NCI-H2196 treated with DMSO at 0.1 percent for 48 hours (cell line): Measurements from ENCODE around the gene MXRA8.
"Not testable (repeated sequence)": the region's sequence is repeated elsewhere in the genome, so short reads cannot be mapped to it uniquely, and the experiment has no call there.

Source experiments
- DNase-seq: peaks from one replicate; lab custom pipeline; 2025; ENCODE audit not compliant: unreplicated experiment; lab: John Stamatoyannopoulos, UW

MXRA8 gene

DNA sequence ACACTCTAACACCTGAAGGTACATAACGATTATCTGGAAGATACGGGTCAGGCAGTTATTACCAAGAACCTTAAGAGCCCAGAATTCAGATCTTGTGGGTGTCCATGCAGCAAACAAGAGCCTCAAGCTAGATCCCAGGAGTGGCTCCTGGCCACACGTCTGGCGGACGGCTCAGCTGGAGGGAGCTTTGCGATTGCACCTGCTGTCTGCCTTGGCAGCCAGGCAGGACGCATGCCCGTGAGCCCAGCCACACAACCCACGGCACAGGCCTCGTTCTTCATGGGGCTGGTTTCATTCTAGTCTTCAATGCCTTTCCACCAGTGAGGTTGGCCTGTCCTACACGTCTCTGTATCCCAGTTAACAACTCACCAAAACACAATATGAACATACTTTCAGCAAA, 35.1 kb upstream of the MXRA8 start:
- DNase-seq, result no peak

DNA sequence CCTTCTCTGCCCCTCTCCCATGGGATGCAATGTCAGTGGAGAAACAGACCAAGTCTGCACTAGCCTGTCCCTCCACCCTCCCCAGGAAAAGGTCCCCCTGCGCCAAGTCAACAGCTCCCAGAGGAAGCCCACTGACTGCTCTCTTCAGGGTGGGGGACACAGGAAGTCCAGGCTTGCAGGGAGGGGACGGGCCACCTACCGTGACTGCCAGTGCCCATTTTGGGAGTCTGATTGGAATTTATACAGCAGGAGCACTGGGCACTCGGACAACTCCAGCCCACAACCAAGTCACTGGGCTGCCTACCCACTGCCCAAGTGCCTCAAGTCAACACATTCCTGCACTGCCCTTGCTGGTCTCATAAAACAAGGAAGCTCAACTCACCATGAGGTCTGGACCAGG, 34.7 kb upstream of the MXRA8 start:
- no peak for DNase-seq

DNA sequence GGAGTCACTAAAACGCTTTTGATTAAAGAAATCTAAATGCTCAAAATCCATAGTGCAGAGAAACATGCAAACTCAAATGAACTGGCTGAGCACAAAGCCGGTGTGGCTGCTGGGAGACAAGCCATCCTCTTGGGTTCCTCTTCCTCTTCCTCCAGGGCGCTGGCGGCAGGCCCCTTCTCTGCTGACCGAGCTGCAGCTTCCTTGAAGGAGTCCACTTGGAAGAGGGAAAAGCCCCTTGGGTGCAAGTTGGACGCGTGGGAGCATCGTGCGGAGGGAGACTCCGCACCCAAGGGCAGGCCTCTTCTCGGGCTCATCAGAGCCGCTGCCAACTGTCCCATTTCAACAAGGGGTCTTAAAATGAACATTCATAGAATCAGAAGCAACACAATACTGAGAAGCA, 32.9 kb upstream of the MXRA8 start:
- no peak for DNase-seq

DNA sequence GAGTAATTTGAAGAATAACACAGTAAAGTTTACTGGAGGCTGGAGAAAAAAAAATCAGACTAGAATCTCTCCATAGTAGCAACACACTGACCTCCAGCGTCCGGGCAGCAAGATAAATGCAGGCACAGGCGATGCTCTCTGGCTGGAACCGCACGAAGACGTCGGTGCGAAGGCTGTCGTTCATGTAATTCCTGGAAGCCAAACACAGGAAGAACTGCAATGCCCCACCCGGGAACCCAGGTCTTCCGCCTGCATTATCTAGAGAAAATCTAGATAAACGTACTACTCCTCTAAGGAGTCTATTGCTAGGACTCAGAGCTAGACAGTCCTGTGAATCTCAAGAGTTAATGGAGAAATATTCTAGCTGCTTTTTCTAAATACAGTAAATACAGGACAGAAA, 32.3 kb upstream of the MXRA8 start:
- no peak for DNase-seq

DNA sequence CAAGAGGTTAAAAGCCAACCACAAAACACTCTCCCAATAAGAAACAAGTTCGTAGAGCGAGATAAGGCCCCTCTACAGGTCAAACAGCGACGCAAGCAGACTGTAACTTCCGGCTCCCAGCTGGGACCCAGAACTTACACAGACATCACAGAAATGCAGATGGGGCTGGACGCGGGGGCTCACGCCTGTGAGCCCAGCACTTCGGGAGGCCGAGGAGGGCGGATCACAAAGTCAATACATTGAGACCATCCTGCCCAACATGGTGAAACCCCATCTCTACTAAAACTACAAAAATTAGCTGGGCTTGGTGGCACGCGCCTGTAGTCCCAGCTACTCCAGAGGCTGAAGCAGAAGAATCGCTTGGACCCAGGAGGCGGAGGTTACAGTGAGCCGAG, 29.7 kb upstream of the MXRA8 start:
- no peak for DNase-seq

DNA sequence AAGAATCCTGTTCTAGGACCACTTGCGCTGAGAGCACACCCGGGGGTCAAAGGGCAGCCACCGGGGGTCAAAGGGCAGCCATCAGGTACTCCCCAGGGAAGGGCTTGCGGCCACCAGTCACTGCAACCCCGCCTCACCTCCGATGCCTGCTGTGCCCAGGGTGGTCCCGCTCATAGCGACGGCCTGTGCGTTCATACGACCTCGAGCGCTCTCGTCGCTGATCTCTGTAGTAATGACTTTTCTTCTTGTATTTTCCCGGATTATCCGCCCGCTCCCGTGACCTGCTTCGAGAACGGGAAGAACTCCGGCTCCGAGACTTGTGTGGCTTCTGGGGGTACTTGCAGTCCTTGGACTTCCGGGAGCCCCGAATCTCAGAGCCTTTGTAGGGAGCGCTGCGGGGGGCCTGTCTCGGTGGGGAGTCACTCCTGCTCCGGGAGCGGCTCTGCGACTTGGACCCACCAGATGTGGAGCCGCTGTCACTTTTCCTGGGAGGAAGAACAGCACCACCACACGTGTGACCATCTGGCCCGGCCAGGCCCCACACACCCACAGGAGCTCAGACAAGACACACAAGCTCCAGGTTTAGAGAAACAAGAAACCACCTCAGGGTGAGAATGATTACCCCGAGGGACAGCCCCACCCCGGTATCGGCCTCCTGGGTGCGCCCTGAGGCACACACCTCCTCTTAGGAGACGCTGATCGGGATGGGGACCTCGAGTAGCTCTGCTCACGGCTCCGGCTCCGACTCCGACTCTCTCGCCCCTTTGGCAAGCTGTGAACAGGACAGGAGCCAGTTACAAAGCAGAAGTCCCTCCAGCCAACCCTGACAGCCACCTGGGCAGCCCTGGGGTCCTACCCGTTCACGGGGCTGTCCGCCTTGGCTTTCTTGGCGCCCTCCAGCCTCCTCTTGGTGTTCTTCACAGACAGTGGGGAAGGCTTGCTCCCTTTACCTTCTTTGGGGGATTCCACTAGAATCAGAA, 29.0 kb upstream of the MXRA8 start:
- DNase-seq, result no peak

DNA sequence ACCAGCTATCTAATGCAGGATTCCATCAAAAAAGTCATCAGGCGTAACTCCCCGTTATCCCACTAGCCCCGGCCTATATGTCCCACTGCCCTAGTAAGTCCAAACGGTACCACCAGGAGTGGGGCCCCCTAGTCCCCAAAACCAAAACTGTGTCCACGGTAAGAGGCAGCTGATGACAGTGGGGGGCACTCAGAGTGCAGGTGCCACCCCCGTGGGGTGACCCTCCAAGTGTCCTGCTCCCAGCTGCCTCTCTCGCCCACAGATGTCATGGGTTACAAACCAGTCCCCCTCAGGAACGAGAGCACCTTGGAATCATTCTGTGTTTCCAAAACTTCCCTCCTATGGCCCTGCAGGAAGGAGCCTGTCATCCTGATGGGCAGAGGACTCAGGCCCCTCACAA, 27.6 kb upstream of the MXRA8 start:
- no peak for DNase-seq

DNA sequence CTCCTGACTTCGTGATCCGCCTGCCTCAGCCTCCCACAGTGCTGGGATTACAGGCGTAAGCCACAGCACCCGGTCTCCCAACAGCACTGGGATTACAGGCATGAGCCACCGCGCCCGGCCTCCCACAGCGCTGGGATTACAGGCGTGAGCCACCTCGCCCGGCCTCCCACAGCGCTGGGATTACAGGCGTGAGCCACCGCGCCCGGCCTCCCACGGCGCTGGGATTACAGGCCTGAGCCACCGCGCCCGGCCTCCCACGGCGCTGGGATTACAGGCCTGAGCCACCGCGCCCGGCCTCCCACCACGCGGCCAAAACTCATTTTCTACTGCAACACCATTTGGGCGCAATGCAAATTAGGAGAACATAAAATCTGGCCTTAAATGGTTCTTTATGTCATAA, 27.0 kb upstream of the MXRA8 start:
- not testable (repeated sequence) for DNase-seq

DNA sequence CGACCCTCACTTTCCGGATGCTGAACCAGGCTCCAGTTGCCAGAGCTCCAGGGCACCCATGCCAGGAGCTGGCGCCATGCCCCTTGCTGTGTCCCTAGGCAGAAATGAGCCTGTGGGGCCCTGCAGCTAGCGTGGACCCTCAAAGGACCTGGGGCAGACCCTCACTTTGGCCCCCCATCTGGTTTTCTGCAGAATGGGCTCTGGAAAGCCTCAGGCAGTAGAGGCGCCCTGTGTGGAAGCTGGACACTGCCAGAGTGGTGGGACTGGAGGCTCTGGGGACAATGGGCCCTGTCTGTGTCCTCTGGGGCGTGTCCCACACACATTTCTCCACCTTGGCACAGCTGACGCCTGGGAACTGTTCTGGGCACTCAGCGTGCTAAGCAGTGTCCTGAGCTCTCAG, 22.9 kb upstream of the MXRA8 start:
- no peak for DNase-seq

DNA sequence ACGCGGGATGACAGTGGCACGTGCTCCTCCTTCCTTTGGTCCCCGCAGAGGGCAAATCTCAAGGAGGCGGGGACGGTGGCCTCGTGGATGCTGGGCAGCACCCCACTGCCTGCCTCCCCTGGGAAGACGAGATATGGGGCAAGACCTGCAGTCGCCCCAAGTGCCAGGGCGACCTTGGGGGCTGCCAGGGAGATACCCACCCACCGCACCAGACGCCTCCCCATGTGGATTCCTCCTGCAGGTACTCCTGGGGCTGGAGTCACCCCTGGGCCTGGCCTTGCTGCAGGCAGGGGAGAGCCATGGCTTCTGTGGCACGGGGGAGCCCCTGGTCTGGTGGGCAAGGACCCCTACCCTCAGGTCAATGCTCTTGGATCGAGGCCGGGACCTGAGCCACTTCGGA, 22.5 kb upstream of the MXRA8 start:
- no peak for DNase-seq

DNA sequence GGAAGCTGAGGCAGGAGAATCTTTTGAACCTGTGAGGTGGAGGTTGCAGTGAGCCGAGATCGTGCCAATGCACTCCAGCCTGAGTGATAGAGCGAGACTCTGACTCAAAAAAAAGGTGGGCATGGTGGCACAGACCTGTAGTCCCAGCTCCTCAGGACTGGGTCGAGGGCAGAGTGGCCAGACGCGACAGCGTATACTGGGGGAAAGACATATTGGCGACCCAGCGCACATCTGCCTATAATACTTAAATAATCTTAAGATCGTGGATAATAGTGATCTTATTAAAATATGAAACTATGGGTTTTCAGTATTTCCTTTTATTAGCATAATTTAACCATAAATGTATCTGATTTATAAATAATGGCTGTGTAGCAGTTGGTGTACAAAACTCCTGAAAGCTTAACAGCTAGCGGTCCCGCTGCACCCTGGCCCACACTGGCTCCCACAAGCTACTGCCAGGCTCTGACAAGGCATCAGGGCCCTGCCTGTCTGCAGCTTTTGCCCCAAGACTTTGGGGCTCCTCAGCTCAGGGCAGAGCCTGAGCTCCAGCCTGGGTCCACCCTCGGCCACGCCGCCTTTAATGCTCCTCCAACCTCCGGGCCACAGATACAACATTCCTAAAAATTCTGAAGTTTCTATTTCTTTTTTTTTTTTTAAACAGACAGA, 19.3 kb upstream of the MXRA8 start:
- DNase-seq, result no peak

DNA sequence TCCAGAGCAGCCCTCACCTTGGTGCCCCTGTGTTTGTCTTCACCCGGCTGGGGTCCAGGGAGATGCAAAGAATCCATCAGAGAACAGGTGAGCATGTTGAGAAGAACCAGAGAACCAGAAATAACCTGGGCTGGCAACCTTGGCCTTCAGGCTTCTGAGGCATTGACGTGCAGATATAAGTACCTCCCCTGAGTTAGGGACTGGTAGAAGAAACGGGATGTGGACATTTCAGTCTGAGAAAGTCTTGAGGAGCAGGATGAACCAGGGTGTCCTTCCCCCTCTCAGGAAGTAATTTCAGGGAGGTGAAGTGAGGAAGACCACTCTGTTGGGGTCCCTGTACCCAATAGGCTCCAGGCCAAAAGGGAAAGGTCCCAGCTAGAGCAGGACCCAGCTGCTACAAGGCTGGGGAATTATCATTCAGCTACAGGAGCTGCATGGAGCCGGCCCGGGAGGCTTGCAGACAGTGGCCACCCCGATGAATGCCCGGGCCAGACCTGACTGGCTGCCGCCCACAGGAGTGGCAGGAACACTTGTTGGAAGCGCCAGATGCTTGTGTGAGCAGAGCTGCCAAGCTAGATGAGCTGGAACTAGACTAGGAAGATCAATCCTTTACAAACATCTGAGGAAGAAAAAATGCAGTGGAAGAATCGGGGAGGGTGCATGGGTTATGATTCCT, 18.3 kb upstream of the MXRA8 start:
- no peak for DNase-seq

DNA sequence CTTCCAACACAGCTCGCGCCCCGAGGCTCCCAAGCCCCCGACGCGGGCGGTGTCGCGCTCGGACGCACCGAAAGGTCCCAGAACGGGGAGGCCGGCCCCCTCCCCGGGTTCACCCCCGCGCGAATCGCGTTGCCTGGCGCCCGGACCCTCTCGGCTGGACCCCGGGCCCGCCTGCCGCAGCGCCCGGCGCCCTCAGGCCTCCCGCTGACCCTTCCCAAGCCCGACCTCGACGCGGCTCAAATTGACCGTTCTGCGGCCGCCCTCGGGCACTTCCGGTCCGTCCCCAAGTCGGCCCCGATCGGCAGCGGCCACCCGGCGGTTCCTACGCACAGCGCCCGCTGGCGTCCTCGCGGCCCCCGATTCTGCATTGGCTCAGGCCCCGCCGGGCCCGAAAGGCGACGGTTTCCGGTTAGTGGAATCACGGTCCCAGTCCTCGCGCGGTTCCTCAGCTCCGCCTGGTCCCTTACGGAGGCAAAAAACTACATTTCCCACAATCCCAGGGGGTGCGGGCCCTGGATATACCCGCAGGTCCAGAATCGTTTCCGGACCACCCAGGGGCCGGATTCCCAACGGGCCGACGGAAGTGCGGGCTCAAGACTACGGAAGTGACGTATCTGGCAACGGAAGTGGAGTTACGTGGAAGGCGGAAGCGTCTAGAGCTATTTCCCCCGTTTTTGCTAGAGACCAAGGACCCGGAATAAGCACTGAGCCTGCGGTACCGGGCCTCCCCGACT, 16.7 kb upstream of the MXRA8 start, which contains the start of gene AURKAIP1:
TSS of gene AURKAIP1 (minus strand) at position 279 of the 734 bp plus-strand sequence. CDS start 451 bp downstream, outside the sequence.
- DNase-seq, result peak; percentile 96

DNA sequence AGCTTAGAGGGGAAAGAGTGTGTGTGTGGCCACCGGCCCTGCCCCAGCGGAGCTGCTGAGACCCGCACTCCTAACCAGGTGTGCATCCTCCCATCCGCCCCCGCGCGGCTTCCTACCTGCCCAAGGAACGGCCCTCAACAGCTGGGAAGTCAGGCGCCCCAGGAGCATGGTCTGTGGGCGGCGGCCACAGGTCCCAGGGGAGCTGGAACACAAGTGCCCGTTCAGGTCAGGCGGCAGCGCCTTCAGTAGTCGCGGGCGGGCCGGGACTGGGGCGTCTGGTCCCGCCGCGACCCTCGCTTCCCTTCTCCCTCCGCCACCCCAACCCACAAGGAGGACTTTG, 16.2 kb upstream of the MXRA8 start:
- no peak for DNase-seq

DNA sequence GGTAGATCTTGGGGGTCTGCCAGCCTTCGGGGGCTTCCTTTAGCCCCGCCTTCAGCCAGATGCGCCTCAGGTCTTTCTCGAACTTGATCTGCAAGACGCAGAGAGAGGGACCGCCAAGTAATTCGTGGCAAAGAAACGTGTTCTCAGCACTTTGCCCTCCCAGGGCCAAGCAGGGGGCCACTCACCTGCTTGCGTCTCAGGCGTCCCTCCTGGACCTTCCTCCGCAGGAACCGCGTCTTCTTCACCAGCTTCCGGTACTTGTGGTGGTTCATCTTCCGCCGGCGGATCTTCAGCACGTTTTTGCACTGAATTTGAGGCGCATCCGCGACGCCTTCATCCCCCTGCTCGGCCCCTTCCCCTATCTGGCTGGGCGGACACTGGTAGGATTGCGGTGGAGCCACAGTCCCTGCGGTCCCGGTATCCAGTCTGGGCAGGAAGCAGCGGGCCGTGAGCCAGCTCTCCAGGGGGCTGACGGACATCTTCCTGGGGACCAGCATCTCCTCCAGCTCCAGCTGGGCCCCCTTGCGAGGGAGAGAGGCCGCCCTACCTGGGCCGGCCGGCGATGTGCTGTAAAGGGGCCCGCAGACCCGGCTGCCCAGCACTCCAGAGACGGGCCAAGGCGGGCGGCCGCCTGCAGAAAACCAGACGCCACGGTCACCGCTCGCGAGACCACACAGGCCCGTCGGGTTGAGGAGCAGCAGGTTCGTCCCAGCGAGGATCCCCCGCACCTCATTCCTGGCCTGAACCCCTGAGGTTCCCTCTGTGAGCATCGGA, 15.6 kb upstream of the MXRA8 start:
- no peak for DNase-seq

DNA sequence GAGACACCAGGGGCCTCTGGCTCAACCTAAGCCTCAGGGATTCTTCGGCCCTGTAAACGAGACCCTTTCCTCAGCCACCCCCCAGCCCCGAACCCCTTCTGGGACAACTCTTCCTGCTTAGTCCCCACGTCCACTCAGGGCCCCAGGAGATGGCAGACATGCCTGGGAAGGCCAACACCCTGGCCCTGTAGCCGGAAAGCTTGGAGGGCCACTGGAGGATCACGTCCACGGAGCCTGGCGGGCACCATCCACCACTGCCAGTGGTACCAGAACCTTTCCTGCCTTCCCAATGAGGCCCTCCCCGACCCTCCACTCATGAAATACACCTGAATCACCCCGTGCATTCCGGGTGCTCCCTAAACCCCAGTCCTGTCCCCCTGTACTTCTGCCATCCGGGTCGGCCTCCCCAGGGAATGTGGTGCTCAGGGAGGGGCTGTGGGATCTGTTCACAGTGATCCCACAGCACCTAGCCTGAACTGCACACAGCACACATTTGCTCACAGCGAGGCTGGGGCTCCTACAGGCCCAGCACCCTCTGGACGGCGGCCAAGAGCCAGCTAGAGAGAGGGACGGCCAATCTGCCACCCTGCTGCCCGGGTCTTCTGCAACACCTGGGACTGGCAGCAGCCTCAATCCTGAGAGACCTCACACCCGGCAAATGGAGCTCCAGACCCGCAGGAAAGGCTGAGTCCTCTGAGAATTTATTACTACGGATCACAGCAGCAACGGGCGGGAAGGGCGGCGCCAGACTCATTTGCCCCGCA, 14.9 kb upstream of the MXRA8 start:
- DNase-seq, result no peak

DNA sequence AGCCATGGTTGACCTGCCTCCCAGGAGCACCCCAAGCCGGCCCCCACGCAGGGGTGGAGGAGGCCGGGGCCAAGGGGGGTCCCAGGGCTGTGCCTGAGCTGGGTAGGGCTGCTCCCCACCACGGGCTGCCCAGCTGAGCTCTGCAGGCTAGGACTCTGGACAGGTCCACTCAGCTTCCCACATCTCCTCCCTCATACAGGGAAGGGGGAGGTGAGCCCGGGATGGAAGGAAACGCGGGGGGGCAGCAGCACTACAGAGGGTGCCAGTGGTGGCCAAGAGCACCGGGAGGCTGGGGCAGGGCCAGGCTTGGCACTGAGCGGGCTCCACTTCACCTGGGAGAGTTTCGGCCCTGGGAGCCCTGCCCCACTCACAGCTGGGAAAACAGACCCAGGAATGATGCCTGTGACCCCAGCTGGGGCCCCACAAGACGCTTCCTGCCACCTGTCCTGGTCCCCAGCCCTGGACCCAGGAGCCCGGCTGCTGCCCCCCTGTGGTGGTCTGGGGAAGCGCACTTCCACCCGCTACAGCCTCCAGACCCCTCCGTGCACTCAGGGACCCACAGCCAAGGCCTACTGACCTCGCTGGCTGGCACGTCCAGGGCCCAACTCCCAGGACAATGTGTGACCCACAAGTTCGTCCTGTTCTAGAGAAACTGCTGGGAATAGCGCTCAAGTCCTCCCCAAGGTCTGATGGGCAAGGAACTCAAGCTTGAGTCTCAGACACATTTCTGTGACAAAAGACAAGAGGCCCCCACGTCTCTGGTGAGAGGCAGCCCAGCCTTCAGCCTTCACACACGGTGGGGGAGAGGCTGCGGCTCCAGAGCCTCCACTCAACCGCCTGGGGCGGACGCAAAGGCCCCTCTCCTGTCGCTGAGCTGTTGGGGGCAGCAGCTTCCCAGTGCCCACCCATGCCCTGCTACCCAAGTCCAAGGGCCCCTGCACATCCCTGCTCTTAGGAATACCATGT, 13.7 kb upstream of the MXRA8 start:
- DNase-seq, result peak; percentile 89

DNA sequence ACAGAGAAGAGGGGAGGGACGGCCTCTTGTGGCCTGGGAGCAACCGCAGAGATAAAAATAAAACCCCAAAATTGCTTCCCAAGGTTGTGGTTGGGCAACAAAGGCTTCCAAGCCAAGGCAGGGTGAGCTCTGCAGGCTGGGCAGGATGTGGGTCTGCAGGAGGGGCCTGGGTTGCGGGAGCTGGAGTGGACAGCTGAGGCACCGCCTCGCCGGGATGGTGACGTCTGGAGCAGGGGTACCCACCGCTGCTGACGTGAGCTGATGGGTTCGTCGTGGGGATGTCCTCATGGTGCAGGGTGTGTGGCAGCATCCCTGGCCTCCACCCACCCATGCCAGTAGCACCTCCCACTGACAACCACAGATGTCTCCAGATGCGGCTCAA, 13.0 kb upstream of the MXRA8 start:
- no peak for DNase-seq
